H1 (cell line): ENCODE measurements around the gene PLK4. TPM values are rescaled to one million over a fixed set of nuclear protein-coding genes. Genes with fewer than 3 reads are reported as not detected.

ENCODE experiments used
- ATF3 ChIP-seq: IDR thresholded peaks from 2 replicates; pipeline ENCODE4 v1.6.1; 2011; ENCODE audit warnings: low read depth, mild to moderate bottlenecking, low read length; ENCODE audit not compliant: insufficient read depth
- BCL11A ChIP-seq, 2 experiments: IDR thresholded peaks; one replicate each; pipeline ENCODE4 v1.6.1; 2011; ENCODE audit warnings: low read depth in 2 of 2, low read length in 2 of 2, mild to moderate bottlenecking in 2 of 2
- CHD7 ChIP-seq: fragments of 300-600 bp; sonication (generic); IDR thresholded peaks from 2 replicates; pipeline ENCODE4 v1.7.1; 2012; ENCODE audit warnings: low read length, moderate library complexity, mild to moderate bottlenecking, inconsistent platforms; ENCODE audit not compliant: insufficient replicate concordance
- CREB1 ChIP-seq: IDR thresholded peaks from 2 replicates; pipeline ENCODE4 v1.6.1; 2012; ENCODE audit warnings: inconsistent platforms
- EP300 ChIP-seq, 2 experiments: IDR thresholded peaks; 1 replicate in 1 of 2; 2 replicates in 1 of 2; pipeline ENCODE4 v1.6.1; 2011 to 2012; ENCODE audit warnings: low read depth in 2 of 2, low read length in 2 of 2, mild to moderate bottlenecking in 2 of 2, borderline replicate concordance in 1 of 2, inconsistent platforms in 1 of 2, moderate library complexity in 1 of 2
- GABPA ChIP-seq: IDR thresholded peaks from 2 replicates; pipeline ENCODE4 v1.6.1; 2011; ENCODE audit warnings: mild to moderate bottlenecking, low read length, moderate library complexity, borderline replicate concordance; ENCODE audit not compliant: insufficient read depth
- SAP30 ChIP-seq: fragments of 300-600 bp; sonication (generic); IDR thresholded peaks from 2 replicates; pipeline ENCODE4 v1.7.1; 2012; ENCODE audit warnings: low read length, moderate library complexity, mild to moderate bottlenecking, inconsistent platforms; ENCODE audit not compliant: insufficient read depth, insufficient replicate concordance
- USF2 ChIP-seq: IDR thresholded peaks from 2 replicates; pipeline ENCODE4 v1.6.1; 2011; ENCODE audit warnings: low read length, improper control_type of control experiment
- YY1 ChIP-seq: IDR thresholded peaks from 2 replicates; pipeline ENCODE4 v1.6.1; 2011; ENCODE audit warnings: low read depth, mild to moderate bottlenecking, low read length
- polyA plus RNA-seq, 7 experiments: library from polyadenylated mRNA; depleted of rRNA in 3 of 7; stranded (reverse) in 5 of 7; unstranded in 2 of 7; fragments of >200 nt in 5 of 7; fragments of 200-250 nt in 2 of 7; gene quantifications; 1 replicate in 5 of 7; 2 replicates in 1 of 7; 4 replicates in 1 of 7; pipeline versions ENCODE4 v1.2.1 to v1.2.3, GENCODE V29; 2011 to 2013; ENCODE audit warnings: missing spikeins in 2 of 7, mixed read lengths in 2 of 7
- total RNA-seq: library from RNA; stranded (reverse); fragmentation: NEBNext Ultra II Directional; extraction: Animal tissue kit (Norgen Biotek cat#: 25700); gene quantifications from 2 replicates; pipeline ENCODE4 v1.2.1, GENCODE V29; 2021

The PLK4 gene
- total and polyA plus RNA-seq, 2 of the 8 experiments (the other 6 are each of a cell fraction or from before 2014, with no cell fraction given), result 23.3 to 35.2 TPM

- TF ChIP-seq CHD7 (no peak), BCL11A (IDR thresholded peaks at IDR 0.05; ENCODE audit: low read depth in 2 of 2, low read length in 2 of 2) (no peak), ATF3 (no peak), USF2 (no peak), YY1 (no peak), EP300 (IDR thresholded peaks at IDR 0.05; ENCODE audit: borderline replicate concordance in 1 of 2, low read depth in 2 of 2, low read length in 2 of 2) (no peak), CREB1 (no peak), SAP30 (no peak), GABPA (no peak)
Measured at GRCh38 chr4:127916512-127916911, 35.8 kb downstream of the PLK4 start (continued).
